Activated naive CD8-positive, alpha-beta T cell treated with anti-CD3 and anti-CD28 coated beads, Interleukin-2, amount 50 U/mL, for 16 hours (primary cell): ENCODE results near the gene ADCYAP1R1.

ENCODE experiments used
- DNase-seq: peaks from one replicate; pipeline ENCODE4 v3.0.0-alpha.2; 2020; ENCODE audit warnings: low read depth, low spot score

The ADCYAP1R1 gene

DNA sequence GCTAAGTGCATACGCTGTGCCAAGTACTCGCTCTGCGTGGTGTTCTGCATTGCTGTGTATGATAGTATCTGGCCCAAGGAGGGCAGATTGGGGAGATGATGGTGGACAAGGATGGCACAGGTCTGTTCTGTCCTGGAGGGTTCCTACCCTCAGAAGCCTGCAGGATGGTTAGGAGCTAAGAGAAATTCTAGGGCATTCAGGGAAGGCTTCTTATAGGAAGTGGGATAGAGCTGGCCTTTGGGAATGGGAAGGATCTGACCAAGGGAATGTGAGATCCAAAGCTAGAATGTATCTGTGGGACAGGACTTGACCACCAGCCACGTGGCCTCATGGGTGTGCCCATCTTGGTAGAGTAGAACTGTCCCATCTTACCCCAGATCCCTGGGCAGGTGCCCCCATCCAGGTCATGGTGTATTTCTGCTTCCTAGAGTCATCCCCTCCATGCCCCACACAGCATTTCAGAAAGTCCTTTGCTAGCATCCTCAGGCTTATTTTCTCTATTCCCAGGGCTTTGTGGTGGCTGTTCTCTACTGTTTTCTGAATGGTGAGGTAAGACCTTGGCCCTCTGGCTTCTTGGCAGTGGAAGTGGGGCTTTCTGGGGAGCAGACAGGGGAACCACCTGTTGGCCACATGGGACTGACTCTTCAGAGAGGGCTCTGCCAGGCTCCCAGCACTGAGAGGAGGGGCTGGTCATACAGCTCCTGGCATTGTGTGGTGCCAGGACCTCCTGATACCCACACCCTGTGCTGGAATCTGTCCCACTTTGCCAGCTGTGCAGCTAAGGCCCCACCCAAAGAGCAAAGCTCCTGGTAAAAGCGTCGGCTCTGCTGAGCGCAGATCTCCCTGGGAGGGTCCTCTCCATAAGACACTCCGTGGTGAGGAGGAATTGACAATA lies 52.5 kb downstream of the ADCYAP1R1 start:
- DNase-seq = no peak

- no peak for DNase-seq
These were observed 53.3 kb downstream of the ADCYAP1R1 start for GRCh38 chr7:31105256-31105950.

- DNase-seq = no peak
These were observed 54.4 kb downstream of the ADCYAP1R1 start for GRCh38 chr7:31106303-31107105.

DNA sequence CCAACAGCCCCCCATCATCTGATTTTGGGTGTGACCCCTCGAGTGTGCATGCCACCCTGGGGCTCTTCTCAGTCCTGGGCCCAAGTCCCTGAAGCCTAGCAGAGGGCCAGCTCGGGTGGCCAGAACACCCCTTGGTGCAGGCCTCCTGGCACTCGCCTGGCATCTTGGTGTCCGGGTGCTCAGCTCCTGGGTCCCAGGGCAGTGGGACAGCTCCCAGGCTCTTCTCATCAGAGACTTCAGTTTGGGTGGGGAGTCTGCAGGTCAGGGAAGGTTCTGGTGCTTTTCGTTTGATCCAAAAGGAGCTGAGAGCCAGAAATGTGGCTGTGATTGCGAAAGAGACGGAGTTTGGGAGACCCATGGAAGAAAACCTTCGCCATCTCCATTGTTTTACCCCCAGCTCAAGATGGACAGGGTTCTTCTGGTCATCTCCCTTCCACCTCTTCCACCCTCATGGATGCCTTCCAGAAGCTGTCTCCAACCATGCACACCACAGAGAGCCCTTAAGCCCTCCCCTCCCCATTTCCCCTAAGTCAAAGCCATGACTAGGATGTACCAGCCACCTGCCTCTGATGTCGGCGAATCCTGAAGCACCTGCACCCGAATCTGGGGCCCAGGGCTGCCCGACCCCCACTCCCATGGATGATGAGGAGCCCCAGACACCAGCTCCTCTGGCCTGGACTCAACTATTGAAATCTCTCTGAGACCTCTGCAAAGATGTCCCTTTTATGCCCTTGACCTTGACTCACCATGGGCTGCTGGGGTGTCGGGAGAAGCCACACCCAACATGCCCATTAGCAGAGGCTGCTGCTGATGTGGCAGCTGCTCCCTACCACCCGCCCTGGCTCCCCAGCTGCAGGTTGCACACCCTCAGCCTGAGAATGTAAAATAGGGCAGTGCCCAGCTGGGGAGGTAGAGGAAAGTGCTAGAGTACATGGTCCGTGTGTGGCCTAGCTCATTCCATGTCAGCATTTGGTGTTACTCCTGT lies 55.3 kb downstream of the ADCYAP1R1 start:
- DNase-seq = no peak

- no peak for DNase-seq
These were observed 56.1 kb downstream of the ADCYAP1R1 start for GRCh38 chr7:31108097-31108657.

GRCh38 chr7:31109751-31110150 lies 57.6 kb downstream of the ADCYAP1R1 start:
- DNase-seq = no peak

GRCh38 chr7:31110331-31111108 lies 58.4 kb downstream of the ADCYAP1R1 start:
- DNase-seq = no peak

DNA sequence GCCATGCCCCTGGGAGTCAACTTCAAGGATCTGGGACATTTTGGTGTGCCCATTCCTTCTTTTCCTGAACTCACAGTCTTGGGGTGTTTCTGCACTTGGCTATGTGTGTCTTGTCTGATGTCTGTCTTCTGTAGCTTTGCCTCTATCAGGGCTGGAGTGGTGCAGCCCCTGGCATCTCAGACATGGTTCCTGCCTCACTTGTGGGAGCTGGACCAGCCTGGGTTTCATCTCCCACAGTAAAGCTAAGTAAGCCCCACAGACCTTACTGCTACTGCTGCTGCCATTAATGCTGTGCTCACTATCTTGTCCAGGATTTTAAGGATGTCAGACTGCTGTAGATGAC lies 59.0 kb downstream of the ADCYAP1R1 start:
- no peak for DNase-seq

- DNase-seq = no peak
These were observed 61.6 kb downstream of the ADCYAP1R1 start for GRCh38 chr7:31113660-31114059.

DNA sequence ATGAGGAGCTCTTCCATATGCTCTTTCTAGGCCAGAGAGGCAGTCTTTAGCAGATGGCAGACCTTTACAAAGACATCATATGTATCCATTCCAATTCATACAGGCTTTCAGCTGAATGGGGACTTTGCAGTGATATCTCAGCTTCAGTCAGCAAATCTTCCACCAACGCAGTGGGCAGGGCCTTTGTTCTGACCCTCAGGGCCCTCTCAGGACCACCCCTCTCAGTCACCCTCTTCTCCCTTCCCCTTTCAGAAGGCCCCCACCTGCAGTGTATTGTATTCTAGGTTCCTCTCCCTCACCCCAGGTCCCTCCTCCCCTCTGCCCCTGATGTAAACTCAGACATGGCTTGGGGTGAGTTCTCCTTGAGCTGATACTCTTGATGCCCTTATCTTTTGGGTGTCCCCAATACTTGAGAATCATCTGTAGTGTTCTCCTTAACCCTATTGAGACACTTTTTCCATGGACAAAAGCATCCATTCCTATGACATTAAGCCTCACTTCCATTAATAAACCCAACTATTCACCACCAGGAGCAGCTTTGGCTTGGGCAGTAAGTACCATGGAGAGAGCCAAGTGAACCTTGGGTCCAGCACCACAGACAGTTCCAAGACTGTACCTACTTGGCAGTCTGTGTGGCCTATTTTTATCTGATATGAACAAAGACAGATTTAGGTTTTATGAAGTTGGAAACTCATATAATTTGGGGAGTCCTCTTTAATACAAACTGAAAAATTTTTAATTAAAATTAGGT lies 62.7 kb downstream of the ADCYAP1R1 start:
- DNase-seq = no peak

GRCh38 chr7:31116615-31117014 lies 64.5 kb downstream of the ADCYAP1R1 start:
- DNase-seq = no peak

DNA sequence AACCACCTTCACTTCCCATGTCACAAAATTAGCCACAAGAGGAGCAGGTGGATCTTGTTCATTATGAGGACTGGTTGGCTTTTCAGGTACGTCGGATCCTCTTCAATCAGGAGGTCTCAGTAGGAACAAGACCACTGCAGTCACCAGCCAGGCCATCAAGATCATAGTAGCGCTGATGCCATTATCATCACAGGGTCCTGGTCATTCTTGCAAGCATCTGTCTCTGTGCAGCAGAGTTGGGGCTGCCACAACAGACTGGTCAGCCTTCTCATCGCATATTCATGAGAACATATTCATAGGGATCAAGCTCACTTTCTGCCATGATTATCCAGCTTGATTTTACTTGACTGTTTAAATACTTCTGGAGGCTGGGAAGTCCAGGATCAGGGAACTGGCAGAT lies 67.1 kb downstream of the ADCYAP1R1 start:
- no peak for DNase-seq

GRCh38 chr7:31120800-31121513 lies 68.8 kb downstream of the ADCYAP1R1 start:
- no peak for DNase-seq

- no peak for DNase-seq
These were observed 69.5 kb downstream of the ADCYAP1R1 start for GRCh38 chr7:31121601-31122000.

- no peak for DNase-seq
These were observed 70.5 kb downstream of the ADCYAP1R1 start for GRCh38 chr7:31122649-31123058.

- no peak for DNase-seq
These were observed 71.2 kb downstream of the ADCYAP1R1 start for GRCh38 chr7:31123321-31123720.

DNA sequence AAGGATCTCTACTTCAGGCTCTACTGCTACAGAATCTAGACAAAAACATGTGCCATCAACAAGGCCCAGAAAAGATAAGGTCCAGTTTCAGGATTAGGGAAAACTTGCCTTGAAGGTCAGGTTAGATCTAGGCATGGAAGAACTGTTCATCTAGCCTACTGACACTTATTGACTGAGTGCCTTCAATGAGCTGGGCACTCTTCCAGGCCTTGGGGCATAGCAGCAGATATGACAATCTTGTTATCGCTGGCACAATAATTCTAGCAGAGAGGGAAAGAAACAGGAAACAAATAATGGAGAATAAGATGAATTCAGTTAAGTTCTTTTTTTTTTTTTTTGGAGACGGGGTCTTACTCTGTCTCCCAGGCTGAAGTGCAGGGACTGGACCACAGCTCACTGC lies 71.6 kb downstream of the ADCYAP1R1 start:
- DNase-seq = no peak

GRCh38 chr7:31125171-31125570 lies 73.1 kb downstream of the ADCYAP1R1 start:
- no peak for DNase-seq

- DNase-seq = no peak
These were observed 74.9 kb downstream of the ADCYAP1R1 start for GRCh38 chr7:31126976-31127375.
